HCT116 (cell line): ENCODE measurements around the gene SLC1A1. TPM values are rescaled to one million over a fixed set of nuclear protein-coding genes. Genes with fewer than 3 reads are reported as not detected.

Source experiments
- ATAC-seq: fragments of 200-7000 bp; cut with Tn5 transposase; 2 replicates; pipeline ENCODE4 v1.9.1; 2020; ENCODE audit warnings: mild to moderate bottlenecking, moderate library complexity
- BruUV-seq: library from RNA; stranded (reverse); fragments of 400-500 nt; replicated peaks from 2 replicates; lab custom pipeline; 2021; lab: Mats Ljungman, UMichigan
- CTCF ChIA-PET: fragments of 300-600 bp; sonication (Branson Sonifier 250); formaldehyde crosslinking; loops from one replicate; lab custom pipeline; 2021; ENCODE audit warnings: antibody characterized with exemption; lab: Charles Lee
- POLR2A ChIA-PET: fragments of 300-600, 350-600 bp; sonication (Branson Sonifier 250); formaldehyde crosslinking; loops from one replicate; lab custom pipeline; 2021; ENCODE audit warnings: antibody characterized with exemption; lab: Charles Lee
- RAD21 ChIA-PET, 2 experiments: fragments of 300-600 bp; sonication (Branson Sonifier 250); formaldehyde crosslinking; loops; one replicate each; lab custom pipeline; 2023; ENCODE audit warnings: low total read pairs in 2 of 2; ENCODE audit not compliant: uncharacterized antibody in 2 of 2, unreplicated experiment in 2 of 2, low non-redundant PET in 1 of 2; lab: Charles Lee
- DNase-seq: peaks from one replicate; pipeline ENCODE4 v3.0.0-alpha.2; 2010; ENCODE audit warnings: low read depth, low spot score
- H2AFZ ChIP-seq: fragments of 200-600 bp; shearing (Covaris generic), sonication (generic); 2 replicates; pipeline ENCODE4 v1.6.1; 2017; ENCODE audit warnings: low read depth, mixed run types, mixed read lengths, antibody characterized with exemption, low read length; ENCODE audit not compliant: poor library complexity, severe bottlenecking
- H3K27ac ChIP-seq: 2 replicates; pipeline ENCODE4 v1.5.1; 2012; ENCODE audit warnings: low read depth, low read length
- H3K27me3 ChIP-seq: fragments of 200-600 bp; sonication (generic); 2 replicates; pipeline ENCODE4 v1.6.1; 2016; ENCODE audit warnings: mixed run types, low read length, mixed read lengths; ENCODE audit not compliant: insufficient read depth
- H3K36me3 ChIP-seq, 2 experiments: fragments of 200-500 bp in 1 of 2; fragments of 200-600 bp in 1 of 2; sonication (Bioruptor generic) in 1 of 2; sonication (generic) in 1 of 2; 2 replicates each; pipeline versions ENCODE4 v1.5.1 to v1.6.1; 2014 to 2016; ENCODE audit warnings: low read length in 2 of 2, inconsistent platforms in 1 of 2, mixed read lengths in 1 of 2, mixed run types in 1 of 2; ENCODE audit not compliant: insufficient read depth in 2 of 2, control insufficient read depth in 1 of 2
- H3K4me1 ChIP-seq, 2 experiments: fragments of 200-600 bp in 1 of 2; sonication (generic) in 1 of 2; 2 replicates each; pipeline versions ENCODE4 v1.5.1 to v1.6.1; 2012 to 2017; ENCODE audit warnings: low read length in 2 of 2, inconsistent platforms in 1 of 2, mild to moderate bottlenecking in 1 of 2, mixed read lengths in 1 of 2, mixed run types in 1 of 2, moderate library complexity in 1 of 2; ENCODE audit not compliant: insufficient read depth in 2 of 2, control insufficient read depth in 1 of 2
- H3K4me2 ChIP-seq: fragments of 200-600 bp; sonication (generic); 2 replicates; pipeline ENCODE4 v1.6.1; 2017; ENCODE audit warnings: mixed run types, low read length, mixed read lengths
- H3K4me3 ChIP-seq, 2 experiments: fragments of 200-600 bp in 1 of 2; sonication (generic) in 1 of 2; replicated peaks in 1 of 2; 2 replicates each; pipeline ENCODE4 v1.5.1; 2011 to 2016; ENCODE audit warnings: low read length in 2 of 2, control low read depth in 1 of 2, low read depth in 1 of 2, mild to moderate bottlenecking in 1 of 2, mixed read lengths in 1 of 2, mixed run types in 1 of 2
- H3K79me2 ChIP-seq: fragments of 200-600 bp; sonication (generic); 2 replicates; pipeline ENCODE4 v1.6.1; 2017; ENCODE audit warnings: mild to moderate bottlenecking, mixed run types, low read length, moderate library complexity, mixed read lengths; ENCODE audit not compliant: insufficient read depth
- H3K9ac ChIP-seq: fragments of 200-600 bp; sonication (generic); 2 replicates; pipeline ENCODE4 v1.6.1; 2016; ENCODE audit warnings: low read length, mixed read lengths
- H3K9me2 ChIP-seq: fragments of 200-600 bp; sonication (generic), shearing (Covaris generic); 2 replicates; pipeline ENCODE4 v1.6.1; 2017; ENCODE audit warnings: mixed run types, mild to moderate bottlenecking, moderate library complexity; ENCODE audit not compliant: insufficient read depth
- H3K9me3 ChIP-seq, 2 experiments: fragments of 200-500 bp in 1 of 2; fragments of 200-600 bp in 1 of 2; sonication (Bioruptor generic) in 1 of 2; sonication (generic) in 1 of 2; 2 replicates each; pipeline ENCODE4 v1.6.1; 2014 to 2017; ENCODE audit warnings: low read length in 2 of 2, mixed read lengths in 2 of 2, inconsistent platforms in 1 of 2, low read depth in 1 of 2, mild to moderate bottlenecking in 1 of 2, mixed run types in 1 of 2, moderate library complexity in 1 of 2; ENCODE audit not compliant: control insufficient read depth in 1 of 2, insufficient read depth in 1 of 2
- H4K20me1 ChIP-seq: fragments of 200-600 bp; sonication (generic), shearing (Covaris generic); 2 replicates; pipeline ENCODE4 v1.6.1; 2017; ENCODE audit warnings: mixed run types, mild to moderate bottlenecking, moderate library complexity; ENCODE audit not compliant: insufficient read depth
- EZH2 ChIP-seq: fragments of 200-600 bp; sonication (generic); IDR thresholded peaks from 2 replicates; pipeline ENCODE4 v1.6.1; 2017; ENCODE audit warnings: antibody characterized with exemption, mixed run types
- SIN3A ChIP-seq: IDR thresholded peaks from 2 replicates; pipeline ENCODE4 v1.6.1; 2012; ENCODE audit warnings: low read depth
- TCF7L2 ChIP-seq: IDR thresholded peaks from 2 replicates; pipeline ENCODE4 v1.7.0; 2011; ENCODE audit warnings: borderline replicate concordance, inconsistent platforms; ENCODE audit not compliant: insufficient read depth, insufficient read length; ENCODE audit errors: extremely low read depth
- ZFX ChIP-seq: fragments of 450-650 bp; IDR thresholded peaks from 2 replicates; pipeline ENCODE4 v1.6.1; 2017
- intact Hi-C: fragments of 100-400 bp; cut with micrococcal nuclease; formaldehyde crosslinking; loops from 2 replicates; pipeline ENCODE4 v1.10.0; 2022
- total RNA-seq: library from RNA; stranded (reverse); gene quantifications from one replicate; pipeline ENCODE4 v1.2.1, GENCODE V29; 2021; ENCODE audit not compliant: unreplicated experiment
- TF ChIP-seq, protein P1 (sequence below), 3 experiments: fragments of 200-600 bp in 1 of 3; sonication (generic) in 1 of 3; IDR thresholded peaks in 2 of 3; conservative IDR thresholded peaks in 1 of 3; 2 replicates each; pipeline ENCODE4 v1.5.1; 2012 to 2017; ENCODE audit warnings: low read depth in 2 of 3, low read length in 2 of 3, antibody characterized with exemption in 1 of 3, borderline replicate concordance in 1 of 3, control low read depth in 1 of 3, mild to moderate bottlenecking in 1 of 3, mixed read lengths in 1 of 3, mixed run types in 1 of 3, moderate library complexity in 1 of 3; ENCODE audit not compliant: insufficient read depth in 1 of 3
- TF ChIP-seq, protein P2 (sequence below): IDR thresholded peaks from 2 replicates; pipeline ENCODE4 v1.6.1; 2011; ENCODE audit warnings: mild to moderate bottlenecking, low read length, moderate library complexity; ENCODE audit not compliant: insufficient replicate concordance; ENCODE audit errors: extremely low read depth
- TF ChIP-seq, protein P3 (sequence below): IDR thresholded peaks from 2 replicates; pipeline ENCODE4 v1.6.1; 2012; ENCODE audit warnings: low read depth

Gene SLC1A1
- total RNA-seq, 1 experiment from 2014 or later: 6.8 TPM

DNA sequence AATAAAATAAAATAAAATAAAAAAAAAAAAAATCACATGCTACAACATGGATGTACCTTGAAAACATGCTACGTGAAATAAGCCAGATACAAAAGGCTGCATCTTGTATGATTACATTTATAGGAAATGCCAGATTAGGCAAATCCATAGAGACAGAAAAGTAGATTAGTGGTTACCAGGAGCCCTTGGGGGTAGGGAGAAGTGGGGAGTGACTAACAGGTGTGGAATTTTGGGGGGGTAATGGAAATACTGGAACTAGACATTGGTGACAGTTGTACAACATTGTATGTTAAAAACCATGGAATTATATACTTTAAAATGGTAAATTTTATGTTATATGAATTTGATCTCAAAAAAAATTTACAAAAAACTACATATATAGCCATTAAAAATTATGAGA lies 47.3 kb downstream of the SLC1A1 start:
- TF ChIP-seq, protein P1, sequence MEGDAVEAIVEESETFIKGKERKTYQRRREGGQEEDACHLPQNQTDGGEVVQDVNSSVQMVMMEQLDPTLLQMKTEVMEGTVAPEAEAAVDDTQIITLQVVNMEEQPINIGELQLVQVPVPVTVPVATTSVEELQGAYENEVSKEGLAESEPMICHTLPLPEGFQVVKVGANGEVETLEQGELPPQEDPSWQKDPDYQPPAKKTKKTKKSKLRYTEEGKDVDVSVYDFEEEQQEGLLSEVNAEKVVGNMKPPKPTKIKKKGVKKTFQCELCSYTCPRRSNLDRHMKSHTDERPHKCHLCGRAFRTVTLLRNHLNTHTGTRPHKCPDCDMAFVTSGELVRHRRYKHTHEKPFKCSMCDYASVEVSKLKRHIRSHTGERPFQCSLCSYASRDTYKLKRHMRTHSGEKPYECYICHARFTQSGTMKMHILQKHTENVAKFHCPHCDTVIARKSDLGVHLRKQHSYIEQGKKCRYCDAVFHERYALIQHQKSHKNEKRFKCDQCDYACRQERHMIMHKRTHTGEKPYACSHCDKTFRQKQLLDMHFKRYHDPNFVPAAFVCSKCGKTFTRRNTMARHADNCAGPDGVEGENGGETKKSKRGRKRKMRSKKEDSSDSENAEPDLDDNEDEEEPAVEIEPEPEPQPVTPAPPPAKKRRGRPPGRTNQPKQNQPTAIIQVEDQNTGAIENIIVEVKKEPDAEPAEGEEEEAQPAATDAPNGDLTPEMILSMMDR (IDR thresholded peaks at IDR 0.05 in 2 of 3, conservative IDR thresholded peaks at IDR 0.05 in 1 of 3; ENCODE audit: borderline replicate concordance in 1 of 3, insufficient read depth in 1 of 3, low read depth in 2 of 3, low read length in 2 of 3): no peak
- TF ChIP-seq ZFX: no peak
- TF ChIP-seq SIN3A: no peak
- no peak for TF ChIP-seq TCF7L2
- TF ChIP-seq, protein P2, sequence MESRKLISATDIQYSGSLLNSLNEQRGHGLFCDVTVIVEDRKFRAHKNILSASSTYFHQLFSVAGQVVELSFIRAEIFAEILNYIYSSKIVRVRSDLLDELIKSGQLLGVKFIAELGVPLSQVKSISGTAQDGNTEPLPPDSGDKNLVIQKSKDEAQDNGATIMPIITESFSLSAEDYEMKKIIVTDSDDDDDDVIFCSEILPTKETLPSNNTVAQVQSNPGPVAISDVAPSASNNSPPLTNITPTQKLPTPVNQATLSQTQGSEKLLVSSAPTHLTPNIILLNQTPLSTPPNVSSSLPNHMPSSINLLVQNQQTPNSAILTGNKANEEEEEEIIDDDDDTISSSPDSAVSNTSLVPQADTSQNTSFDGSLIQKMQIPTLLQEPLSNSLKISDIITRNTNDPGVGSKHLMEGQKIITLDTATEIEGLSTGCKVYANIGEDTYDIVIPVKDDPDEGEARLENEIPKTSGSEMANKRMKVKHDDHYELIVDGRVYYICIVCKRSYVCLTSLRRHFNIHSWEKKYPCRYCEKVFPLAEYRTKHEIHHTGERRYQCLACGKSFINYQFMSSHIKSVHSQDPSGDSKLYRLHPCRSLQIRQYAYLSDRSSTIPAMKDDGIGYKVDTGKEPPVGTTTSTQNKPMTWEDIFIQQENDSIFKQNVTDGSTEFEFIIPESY: no peak
- TF ChIP-seq, protein P3, sequence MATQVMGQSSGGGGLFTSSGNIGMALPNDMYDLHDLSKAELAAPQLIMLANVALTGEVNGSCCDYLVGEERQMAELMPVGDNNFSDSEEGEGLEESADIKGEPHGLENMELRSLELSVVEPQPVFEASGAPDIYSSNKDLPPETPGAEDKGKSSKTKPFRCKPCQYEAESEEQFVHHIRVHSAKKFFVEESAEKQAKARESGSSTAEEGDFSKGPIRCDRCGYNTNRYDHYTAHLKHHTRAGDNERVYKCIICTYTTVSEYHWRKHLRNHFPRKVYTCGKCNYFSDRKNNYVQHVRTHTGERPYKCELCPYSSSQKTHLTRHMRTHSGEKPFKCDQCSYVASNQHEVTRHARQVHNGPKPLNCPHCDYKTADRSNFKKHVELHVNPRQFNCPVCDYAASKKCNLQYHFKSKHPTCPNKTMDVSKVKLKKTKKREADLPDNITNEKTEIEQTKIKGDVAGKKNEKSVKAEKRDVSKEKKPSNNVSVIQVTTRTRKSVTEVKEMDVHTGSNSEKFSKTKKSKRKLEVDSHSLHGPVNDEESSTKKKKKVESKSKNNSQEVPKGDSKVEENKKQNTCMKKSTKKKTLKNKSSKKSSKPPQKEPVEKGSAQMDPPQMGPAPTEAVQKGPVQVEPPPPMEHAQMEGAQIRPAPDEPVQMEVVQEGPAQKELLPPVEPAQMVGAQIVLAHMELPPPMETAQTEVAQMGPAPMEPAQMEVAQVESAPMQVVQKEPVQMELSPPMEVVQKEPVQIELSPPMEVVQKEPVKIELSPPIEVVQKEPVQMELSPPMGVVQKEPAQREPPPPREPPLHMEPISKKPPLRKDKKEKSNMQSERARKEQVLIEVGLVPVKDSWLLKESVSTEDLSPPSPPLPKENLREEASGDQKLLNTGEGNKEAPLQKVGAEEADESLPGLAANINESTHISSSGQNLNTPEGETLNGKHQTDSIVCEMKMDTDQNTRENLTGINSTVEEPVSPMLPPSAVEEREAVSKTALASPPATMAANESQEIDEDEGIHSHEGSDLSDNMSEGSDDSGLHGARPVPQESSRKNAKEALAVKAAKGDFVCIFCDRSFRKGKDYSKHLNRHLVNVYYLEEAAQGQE: no peak
- no peak for TF ChIP-seq EZH2

More for the DNA sequence above, 47.3 kb downstream of the SLC1A1 start:
- no peak overlapping the region for H3K4me2 ChIP-seq
- H3K9me2 ChIP-seq: no peaks in the 10 kb centered on the region
- no peaks in the 10 kb centered on the region for H3K4me1 ChIP-seq
- ChIA-PET RAD21 (no interaction called here), POLR2A (no interaction called here), CTCF (interaction anchor here (1.8 kb wide), 1 partner anchor 12 kb away, joined by 9 read pairs; no protein-coding TSS in a partner anchor)
- no TSS peak for BruUV-seq
- no peak for DNase-seq
- no peaks in the 10 kb centered on the region for H3K36me3 ChIP-seq
- intact Hi-C loops: no loop called here
- no peaks in the 10 kb centered on the region for H3K79me2 ChIP-seq
- no peak overlapping the region for H3K4me3 ChIP-seq
- no peaks in the 10 kb centered on the region for H3K9me3 ChIP-seq
- ATAC-seq: no peak
- H2AFZ ChIP-seq: no peak overlapping the region
- no peak overlapping the region for H3K9ac ChIP-seq
- no peaks in the 10 kb centered on the region for H4K20me1 ChIP-seq
- no peaks in the 10 kb centered on the region for H3K27me3 ChIP-seq
- H3K27ac ChIP-seq: no peak overlapping the region
